ENCODE results near the gene CDC14B.

The CDC14B gene

GRCh38 chr9:96498796-96499195 lies 120.8 kb downstream of the CDC14B start:
- TF ChIP-seq SPI1 (IDR thresholded peaks at IDR 0.05; ENCODE audit: borderline replicate concordance, low read depth), result no peak
- TF ChIP-seq, protein P1, sequence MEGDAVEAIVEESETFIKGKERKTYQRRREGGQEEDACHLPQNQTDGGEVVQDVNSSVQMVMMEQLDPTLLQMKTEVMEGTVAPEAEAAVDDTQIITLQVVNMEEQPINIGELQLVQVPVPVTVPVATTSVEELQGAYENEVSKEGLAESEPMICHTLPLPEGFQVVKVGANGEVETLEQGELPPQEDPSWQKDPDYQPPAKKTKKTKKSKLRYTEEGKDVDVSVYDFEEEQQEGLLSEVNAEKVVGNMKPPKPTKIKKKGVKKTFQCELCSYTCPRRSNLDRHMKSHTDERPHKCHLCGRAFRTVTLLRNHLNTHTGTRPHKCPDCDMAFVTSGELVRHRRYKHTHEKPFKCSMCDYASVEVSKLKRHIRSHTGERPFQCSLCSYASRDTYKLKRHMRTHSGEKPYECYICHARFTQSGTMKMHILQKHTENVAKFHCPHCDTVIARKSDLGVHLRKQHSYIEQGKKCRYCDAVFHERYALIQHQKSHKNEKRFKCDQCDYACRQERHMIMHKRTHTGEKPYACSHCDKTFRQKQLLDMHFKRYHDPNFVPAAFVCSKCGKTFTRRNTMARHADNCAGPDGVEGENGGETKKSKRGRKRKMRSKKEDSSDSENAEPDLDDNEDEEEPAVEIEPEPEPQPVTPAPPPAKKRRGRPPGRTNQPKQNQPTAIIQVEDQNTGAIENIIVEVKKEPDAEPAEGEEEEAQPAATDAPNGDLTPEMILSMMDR (IDR thresholded peaks at IDR 0.05; ENCODE audit: insufficient read depth, low read length), result no peak
- no peak for TF ChIP-seq GABPA (IDR thresholded peaks at IDR 0.05; ENCODE audit: low read depth)
- TF ChIP-seq POLR2AphosphoS5 (IDR thresholded peaks at IDR 0.05; ENCODE audit: low read depth), result no peak
- TF ChIP-seq, protein P2, sequence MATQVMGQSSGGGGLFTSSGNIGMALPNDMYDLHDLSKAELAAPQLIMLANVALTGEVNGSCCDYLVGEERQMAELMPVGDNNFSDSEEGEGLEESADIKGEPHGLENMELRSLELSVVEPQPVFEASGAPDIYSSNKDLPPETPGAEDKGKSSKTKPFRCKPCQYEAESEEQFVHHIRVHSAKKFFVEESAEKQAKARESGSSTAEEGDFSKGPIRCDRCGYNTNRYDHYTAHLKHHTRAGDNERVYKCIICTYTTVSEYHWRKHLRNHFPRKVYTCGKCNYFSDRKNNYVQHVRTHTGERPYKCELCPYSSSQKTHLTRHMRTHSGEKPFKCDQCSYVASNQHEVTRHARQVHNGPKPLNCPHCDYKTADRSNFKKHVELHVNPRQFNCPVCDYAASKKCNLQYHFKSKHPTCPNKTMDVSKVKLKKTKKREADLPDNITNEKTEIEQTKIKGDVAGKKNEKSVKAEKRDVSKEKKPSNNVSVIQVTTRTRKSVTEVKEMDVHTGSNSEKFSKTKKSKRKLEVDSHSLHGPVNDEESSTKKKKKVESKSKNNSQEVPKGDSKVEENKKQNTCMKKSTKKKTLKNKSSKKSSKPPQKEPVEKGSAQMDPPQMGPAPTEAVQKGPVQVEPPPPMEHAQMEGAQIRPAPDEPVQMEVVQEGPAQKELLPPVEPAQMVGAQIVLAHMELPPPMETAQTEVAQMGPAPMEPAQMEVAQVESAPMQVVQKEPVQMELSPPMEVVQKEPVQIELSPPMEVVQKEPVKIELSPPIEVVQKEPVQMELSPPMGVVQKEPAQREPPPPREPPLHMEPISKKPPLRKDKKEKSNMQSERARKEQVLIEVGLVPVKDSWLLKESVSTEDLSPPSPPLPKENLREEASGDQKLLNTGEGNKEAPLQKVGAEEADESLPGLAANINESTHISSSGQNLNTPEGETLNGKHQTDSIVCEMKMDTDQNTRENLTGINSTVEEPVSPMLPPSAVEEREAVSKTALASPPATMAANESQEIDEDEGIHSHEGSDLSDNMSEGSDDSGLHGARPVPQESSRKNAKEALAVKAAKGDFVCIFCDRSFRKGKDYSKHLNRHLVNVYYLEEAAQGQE (IDR thresholded peaks at IDR 0.05; ENCODE audit: insufficient replicate concordance, low read depth), result no peak
- H3K27ac ChIP-seq (replicated peaks), result no peak overlapping the region
- H3K4me3 ChIP-seq (replicated peaks; ENCODE audit: insufficient read depth, low read length), result no peak overlapping the region
- H3K27me3 ChIP-seq (ENCODE audit: insufficient read depth, poor library complexity, severe bottlenecking), result no peaks in the 10 kb centered on the region
- no peak for DNase-seq (ENCODE audit: low read depth in 1 of 2, low spot score in 1 of 2)

GRCh38 chr9:96497117-96497399 lies 122.6 kb downstream of the CDC14B start:
- Histone ChIP-seq H3K27me3 (ENCODE audit: insufficient read depth, poor library complexity, severe bottlenecking) (no peaks in the 10 kb centered on the region), H3K27ac (replicated peaks) (no peak overlapping the region), H3K4me3 (replicated peaks; ENCODE audit: insufficient read depth, low read length) (no peak overlapping the region)
- TF ChIP-seq, protein P2 (IDR thresholded peaks at IDR 0.05; ENCODE audit: insufficient replicate concordance, low read depth), result no peak
- TF ChIP-seq POLR2AphosphoS5 (IDR thresholded peaks at IDR 0.05; ENCODE audit: low read depth) (no peak), SPI1 (IDR thresholded peaks at IDR 0.05; ENCODE audit: borderline replicate concordance, low read depth) (no peak), GABPA (IDR thresholded peaks at IDR 0.05; ENCODE audit: low read depth) (no peak)
- TF ChIP-seq, protein P1 (IDR thresholded peaks at IDR 0.05; ENCODE audit: insufficient read depth, low read length), result no peak
- no peak for DNase-seq (ENCODE audit: low read depth in 1 of 2, low spot score in 1 of 2)

GRCh38 chr9:96496368-96497116 lies 123.1 kb downstream of the CDC14B start:
- Histone ChIP-seq H3K4me3 (replicated peaks; ENCODE audit: insufficient read depth, low read length) (no peak overlapping the region), H3K27ac (replicated peaks) (no peak overlapping the region), H3K27me3 (ENCODE audit: insufficient read depth, poor library complexity, severe bottlenecking) (no peaks in the 10 kb centered on the region)
- no peak for DNase-seq (ENCODE audit: low read depth in 1 of 2, low spot score in 1 of 2)
- TF ChIP-seq, protein P1 (IDR thresholded peaks at IDR 0.05; ENCODE audit: insufficient read depth, low read length), result no peak
- TF ChIP-seq POLR2AphosphoS5 (IDR thresholded peaks at IDR 0.05; ENCODE audit: low read depth) (no peak), SPI1 (IDR thresholded peaks at IDR 0.05; ENCODE audit: borderline replicate concordance, low read depth) (no peak), GABPA (IDR thresholded peaks at IDR 0.05; ENCODE audit: low read depth) (no peak)
- TF ChIP-seq, protein P2 (IDR thresholded peaks at IDR 0.05; ENCODE audit: insufficient replicate concordance, low read depth), result no peak

All from HL-60 (cell line).